IMR-90 (cell line): Measurements from ENCODE around the gene EXOC4.
A peak's percentile ranks its signal among the peaks of the same experiment; 100 is the strongest.

Source experiments
- BHLHE40 ChIP-seq: fragments of 150-350 bp; IDR thresholded peaks from 2 replicates; pipeline ENCODE4 v1.6.1; 2016; ENCODE audit warnings: mild to moderate bottlenecking, low read depth, low read length
- CEBPB ChIP-seq: IDR thresholded peaks from 2 replicates; pipeline ENCODE4 v1.6.1; 2012; ENCODE audit warnings: low read depth, low read length, improper control_type of control experiment
- CHD1 ChIP-seq: IDR thresholded peaks from 2 replicates; pipeline ENCODE4 v1.6.1; 2012; ENCODE audit warnings: low read depth, low read length, improper control_type of control experiment
- FOS ChIP-seq: fragments of 150-350 bp; IDR thresholded peaks from 2 replicates; pipeline ENCODE4 v1.6.1; 2016; ENCODE audit warnings: low read depth, low read length
- MAFK ChIP-seq: IDR thresholded peaks from 2 replicates; pipeline ENCODE4 v1.6.1; 2012; ENCODE audit warnings: low read depth, low read length, improper control_type of control experiment
- MXI1 ChIP-seq: IDR thresholded peaks from 2 replicates; pipeline ENCODE4 v1.6.1; 2012; ENCODE audit warnings: low read depth, mild to moderate bottlenecking, low read length, moderate library complexity, borderline replicate concordance
- NFE2L2 ChIP-seq: fragments of 150-350 bp; IDR thresholded peaks from 2 replicates; pipeline ENCODE4 v1.6.1; 2016; ENCODE audit warnings: low read depth, mild to moderate bottlenecking, low read length
- POLR2A ChIP-seq: IDR thresholded peaks from 2 replicates; pipeline ENCODE4 v1.6.1; 2012; ENCODE audit warnings: mild to moderate bottlenecking, low read depth, low read length
- RAD21 ChIP-seq: IDR thresholded peaks from 2 replicates; pipeline ENCODE4 v1.6.1; 2012; ENCODE audit warnings: low read length, improper control_type of control experiment
- RCOR1 ChIP-seq: IDR thresholded peaks from 2 replicates; pipeline ENCODE4 v1.6.1; 2012; ENCODE audit warnings: mild to moderate bottlenecking, low read length, improper control_type of control experiment; ENCODE audit not compliant: insufficient replicate concordance
- SMC3 ChIP-seq: fragments of 150-350 bp; IDR thresholded peaks from 2 replicates; pipeline ENCODE4 v1.6.1; 2016; ENCODE audit warnings: low read depth, mild to moderate bottlenecking, antibody characterized with exemption, low read length, moderate library complexity
- TF ChIP-seq, protein P1 (sequence below): conservative IDR thresholded peaks from 2 replicates; pipeline ENCODE4 v1.5.1; 2012; ENCODE audit warnings: mild to moderate bottlenecking, low read depth, low read length, improper control_type of control experiment

DNA sequence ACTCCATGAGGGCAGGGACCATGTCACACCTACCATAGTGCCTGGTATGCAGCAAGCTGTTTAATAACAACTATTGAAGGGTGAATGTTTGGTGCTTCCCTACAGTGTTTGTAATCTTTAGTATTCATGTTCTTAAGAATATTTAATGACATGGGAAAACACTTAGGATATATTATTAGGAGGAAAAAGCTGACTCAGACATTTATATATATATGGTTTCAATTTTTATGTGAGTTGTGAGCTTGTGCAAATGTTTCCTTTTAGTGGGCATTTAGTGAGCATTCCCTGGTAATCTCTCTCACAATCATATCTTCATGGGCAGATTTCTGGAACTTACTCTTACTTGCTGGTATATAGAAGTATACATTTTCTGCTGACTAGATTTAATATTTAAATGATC is 359.1 kb downstream of the EXOC4 start:
- TF ChIP-seq, protein P1, sequence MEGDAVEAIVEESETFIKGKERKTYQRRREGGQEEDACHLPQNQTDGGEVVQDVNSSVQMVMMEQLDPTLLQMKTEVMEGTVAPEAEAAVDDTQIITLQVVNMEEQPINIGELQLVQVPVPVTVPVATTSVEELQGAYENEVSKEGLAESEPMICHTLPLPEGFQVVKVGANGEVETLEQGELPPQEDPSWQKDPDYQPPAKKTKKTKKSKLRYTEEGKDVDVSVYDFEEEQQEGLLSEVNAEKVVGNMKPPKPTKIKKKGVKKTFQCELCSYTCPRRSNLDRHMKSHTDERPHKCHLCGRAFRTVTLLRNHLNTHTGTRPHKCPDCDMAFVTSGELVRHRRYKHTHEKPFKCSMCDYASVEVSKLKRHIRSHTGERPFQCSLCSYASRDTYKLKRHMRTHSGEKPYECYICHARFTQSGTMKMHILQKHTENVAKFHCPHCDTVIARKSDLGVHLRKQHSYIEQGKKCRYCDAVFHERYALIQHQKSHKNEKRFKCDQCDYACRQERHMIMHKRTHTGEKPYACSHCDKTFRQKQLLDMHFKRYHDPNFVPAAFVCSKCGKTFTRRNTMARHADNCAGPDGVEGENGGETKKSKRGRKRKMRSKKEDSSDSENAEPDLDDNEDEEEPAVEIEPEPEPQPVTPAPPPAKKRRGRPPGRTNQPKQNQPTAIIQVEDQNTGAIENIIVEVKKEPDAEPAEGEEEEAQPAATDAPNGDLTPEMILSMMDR = no peak
- no peak for TF ChIP-seq POLR2A
- no peak for TF ChIP-seq RAD21
- no peak for TF ChIP-seq NFE2L2
- no peak for TF ChIP-seq FOS
- TF ChIP-seq RCOR1 = no peak
- no peak for TF ChIP-seq SMC3
- no peak for TF ChIP-seq CHD1
- TF ChIP-seq BHLHE40 = no peak
- TF ChIP-seq CEBPB = no peak
- no peak for TF ChIP-seq MXI1
- TF ChIP-seq MAFK = peak; percentile 91
